H9 (cell line): ENCODE results near the gene IQCE. TPM values are rescaled to one million over a fixed set of nuclear protein-coding genes. Genes with fewer than 3 reads are reported as not detected.

ENCODE experiments used
- DNase-seq: peaks from one replicate; pipeline ENCODE4 v3.0.0-alpha.2; 2017
- H2AFZ ChIP-seq: one replicate; pipeline ENCODE4 v1.6.1; 2013; ENCODE audit warnings: mild to moderate bottlenecking, low read length, control low read depth, moderate library complexity
- H2AK5ac ChIP-seq: 2 replicates; pipeline ENCODE4 v1.6.1; 2013; ENCODE audit warnings: low read length, control low read depth, mixed read lengths; ENCODE audit not compliant: insufficient read length
- H2BK120ac ChIP-seq: one replicate; pipeline ENCODE4 v1.6.1; 2013; ENCODE audit warnings: low read depth, mild to moderate bottlenecking, low read length, control low read depth, inconsistent platforms; ENCODE audit not compliant: poor library complexity, severe bottlenecking
- H2BK12ac ChIP-seq: 2 replicates; pipeline ENCODE4 v1.6.1; 2013; ENCODE audit warnings: low read length, control low read depth, mixed read lengths, low read depth; ENCODE audit not compliant: insufficient read length
- H2BK15ac ChIP-seq: 2 replicates; pipeline ENCODE4 v1.6.1; 2013; ENCODE audit warnings: low read depth, low read length, control low read depth
- H2BK20ac ChIP-seq: one replicate; pipeline ENCODE4 v1.6.1; 2013; ENCODE audit warnings: low read depth, mild to moderate bottlenecking, low read length, control low read depth, inconsistent platforms; ENCODE audit not compliant: poor library complexity, severe bottlenecking
- H2BK5ac ChIP-seq: 2 replicates; pipeline ENCODE4 v1.6.1; 2013; ENCODE audit warnings: low read length, control low read depth, mixed read lengths; ENCODE audit not compliant: insufficient read length
- H3K14ac ChIP-seq: 2 replicates; pipeline ENCODE4 v1.6.1; 2013; ENCODE audit warnings: low read length, control low read depth; ENCODE audit not compliant: insufficient read depth
- H3K18ac ChIP-seq: 2 replicates; pipeline ENCODE4 v1.6.1; 2013; ENCODE audit warnings: low read depth, mild to moderate bottlenecking, mixed read lengths, low read length, control low read depth; ENCODE audit not compliant: insufficient read length
- H3K23ac ChIP-seq: 2 replicates; pipeline ENCODE4 v1.6.1; 2013; ENCODE audit warnings: low read length, control low read depth, mixed read lengths, low read depth; ENCODE audit not compliant: insufficient read length
- H3K23me2 ChIP-seq: 2 replicates; pipeline ENCODE4 v1.6.1; 2013; ENCODE audit warnings: low read depth, mild to moderate bottlenecking, mixed read lengths, low read length, control low read depth; ENCODE audit not compliant: insufficient read length, poor library complexity, severe bottlenecking
- H3K27ac ChIP-seq: 2 replicates; pipeline ENCODE4 v1.5.1; 2013; ENCODE audit warnings: low read length, control low read depth, mixed read lengths, low read depth; ENCODE audit not compliant: insufficient read length
- H3K27me3 ChIP-seq: 2 replicates; pipeline ENCODE4 v1.6.1; 2013; ENCODE audit warnings: low read length, control low read depth, inconsistent platforms; ENCODE audit not compliant: insufficient read depth
- H3K4ac ChIP-seq: 2 replicates; pipeline ENCODE4 v1.6.1; 2013; ENCODE audit warnings: low read depth, mild to moderate bottlenecking, control low read depth, inconsistent platforms, low read length, moderate library complexity
- H3K4me1 ChIP-seq: 2 replicates; pipeline ENCODE4 v1.6.1; 2013; ENCODE audit warnings: low read length, control low read depth, inconsistent platforms; ENCODE audit not compliant: insufficient read depth
- H3K4me2 ChIP-seq: 2 replicates; pipeline ENCODE4 v1.6.1; 2013; ENCODE audit warnings: low read length, control low read depth, mixed read lengths; ENCODE audit not compliant: insufficient read length, insufficient read depth
- H3K56ac ChIP-seq: 2 replicates; pipeline ENCODE4 v1.6.1; 2013; ENCODE audit warnings: low read depth, mild to moderate bottlenecking, mixed read lengths, low read length, control low read depth; ENCODE audit not compliant: insufficient read length
- H3K79me1 ChIP-seq: 2 replicates; pipeline ENCODE4 v1.6.1; 2013; ENCODE audit warnings: low read depth, mild to moderate bottlenecking, moderate library complexity, low read length, control low read depth, inconsistent platforms; ENCODE audit not compliant: insufficient read depth, poor library complexity, severe bottlenecking
- H3K79me2 ChIP-seq: 2 replicates; pipeline ENCODE4 v1.6.1; 2013; ENCODE audit warnings: low read length, control low read depth, inconsistent platforms; ENCODE audit not compliant: insufficient read depth
- H3K9ac ChIP-seq: 2 replicates; pipeline ENCODE4 v1.6.1; 2013; ENCODE audit warnings: low read length, control low read depth, mixed read lengths; ENCODE audit not compliant: insufficient read length; ENCODE audit errors: extremely low read depth
- H3K9me3 ChIP-seq: one replicate; pipeline ENCODE4 v1.6.1; 2013; ENCODE audit warnings: low read depth, low read length, inconsistent platforms; ENCODE audit not compliant: control insufficient read depth
- H3T11ph ChIP-seq: one replicate; pipeline ENCODE4 v1.6.1; 2013; ENCODE audit warnings: mild to moderate bottlenecking, low read length, control low read depth, inconsistent platforms
- H4K20me1 ChIP-seq: one replicate; pipeline ENCODE4 v1.6.1; 2013; ENCODE audit not compliant: control insufficient read depth, insufficient read length, insufficient read depth
- H4K5ac ChIP-seq: 2 replicates; pipeline ENCODE4 v1.6.1; 2013; ENCODE audit warnings: low read depth, mild to moderate bottlenecking, mixed read lengths, low read length, control low read depth; ENCODE audit not compliant: insufficient read length
- H4K8ac ChIP-seq: replicated peaks from 2 replicates; pipeline ENCODE4 v1.6.1; 2013; ENCODE audit warnings: low read length, control low read depth, mixed read lengths, low read depth; ENCODE audit not compliant: insufficient read length
- H4K91ac ChIP-seq: 2 replicates; pipeline ENCODE4 v1.6.1; 2013; ENCODE audit warnings: low read depth, mild to moderate bottlenecking, moderate library complexity, mixed read lengths, low read length, control low read depth; ENCODE audit not compliant: insufficient read length
- H3K27ac Mint-ChIP-seq, 3 experiments: 2 replicates in 2 of 3; 3 replicates in 1 of 3; pipeline ENCODE4 v1.8.0; 2020 to 2021; ENCODE audit warnings: mixed read lengths in 3 of 3, mild to moderate bottlenecking in 1 of 3, moderate library complexity in 1 of 3
- H3K27me3 Mint-ChIP-seq: 2 replicates; pipeline ENCODE4 v1.8.0; 2021; ENCODE audit warnings: low read depth, mild to moderate bottlenecking, moderate library complexity, mixed read lengths
- H3K36me3 Mint-ChIP-seq, 3 experiments: 2 replicates in 2 of 3; 3 replicates in 1 of 3; pipeline ENCODE4 v1.8.0; 2020 to 2021; ENCODE audit warnings: low read depth in 3 of 3, mixed read lengths in 3 of 3; ENCODE audit not compliant: insufficient read depth in 1 of 3
- H3K4me1 Mint-ChIP-seq, 2 experiments: 2 replicates each; pipeline ENCODE4 v1.8.0; 2020; ENCODE audit warnings: mixed read lengths in 2 of 2
- H3K4me3 Mint-ChIP-seq, 2 experiments: 2 replicates in 1 of 2; 3 replicates in 1 of 2; pipeline ENCODE4 v1.8.0; 2020 to 2021; ENCODE audit warnings: mild to moderate bottlenecking in 2 of 2, mixed read lengths in 2 of 2, moderate library complexity in 1 of 2
- H3K9me3 Mint-ChIP-seq, 2 experiments: 2 replicates in 1 of 2; 3 replicates in 1 of 2; pipeline ENCODE4 v1.8.0; 2020; ENCODE audit warnings: mild to moderate bottlenecking in 2 of 2, mixed read lengths in 2 of 2, moderate library complexity in 1 of 2
- WGBS: extraction: QIAGEN DNeasy Blood & Tissue Kit; methylation state at CpG from one replicate; pipeline ENCODE4 v1.1.7; 2013; ENCODE audit warnings: missing lambda C conversion rate, low lambda C conversion rate, mixed read lengths; ENCODE audit not compliant: insufficient read length; ENCODE audit errors: extremely low coverage; 5-methylcytosine and 5-hydroxymethylcytosine counted together
- total RNA-seq: library from RNA; stranded (reverse); gene quantifications from 2 replicates; pipeline ENCODE4 v1.2.1, GENCODE V29; 2021
- TF ChIP-seq, protein P1 (sequence below): fragments of 200-600 bp; sonication (generic); conservative IDR thresholded peaks from 3 replicates; pipeline ENCODE4 v1.8.0; 2021; ENCODE audit warnings: antibody characterized with exemption, mild to moderate bottlenecking

The IQCE gene
- total RNA-seq, 1 experiment from 2014 or later = 7.0 TPM

DNA sequence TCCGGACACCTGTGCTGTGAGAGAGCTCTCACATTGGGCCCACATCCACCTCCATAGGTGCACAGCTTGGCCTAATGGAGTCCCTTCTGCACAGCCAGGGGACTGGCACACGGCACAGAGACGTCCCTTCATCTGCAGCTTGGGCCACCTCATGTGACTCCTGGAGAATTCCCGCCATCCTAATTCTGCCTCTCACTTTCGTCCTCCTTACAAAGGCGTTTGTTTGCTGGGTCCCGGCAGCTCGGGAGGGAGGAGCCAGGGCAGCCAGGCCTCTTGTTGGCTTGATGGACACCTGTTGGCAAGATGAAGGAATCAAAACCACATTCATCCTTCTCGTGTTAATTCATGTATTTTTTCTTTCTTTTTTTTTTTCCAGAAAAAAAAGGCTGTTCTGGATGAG lies 42.3 kb downstream of the IQCE start:
- H3K18ac ChIP-seq = no peak overlapping the region
- H3K4me1 ChIP-seq = no peaks in the 10 kb centered on the region
- H3K27ac ChIP-seq = no peak overlapping the region
- no peaks in the 10 kb centered on the region for H3K27me3 ChIP-seq
- no peak overlapping the region for H2BK5ac ChIP-seq
- peaks cover 4 to 8% (median 5%) of the 10 kb centered on the region in 3 experiments; a peak in 5 of 7 replicates for H3K36me3 Mint-ChIP-seq
- no peak overlapping the region for H2BK120ac ChIP-seq
- no peaks in the 10 kb centered on the region for H3K79me2 ChIP-seq
- no peak overlapping the region for H2BK20ac ChIP-seq
- H2AFZ ChIP-seq = no peak overlapping the region
- H4K5ac ChIP-seq = no peak overlapping the region
- H3K9ac ChIP-seq = no peak overlapping the region
- no peaks in the 10 kb centered on the region for H3K27me3 Mint-ChIP-seq
- H3K27ac Mint-ChIP-seq = no peak overlapping the region
- H3K4me2 ChIP-seq = no peak overlapping the region
- H3K4ac ChIP-seq = no peak overlapping the region
- TF ChIP-seq, protein P1, sequence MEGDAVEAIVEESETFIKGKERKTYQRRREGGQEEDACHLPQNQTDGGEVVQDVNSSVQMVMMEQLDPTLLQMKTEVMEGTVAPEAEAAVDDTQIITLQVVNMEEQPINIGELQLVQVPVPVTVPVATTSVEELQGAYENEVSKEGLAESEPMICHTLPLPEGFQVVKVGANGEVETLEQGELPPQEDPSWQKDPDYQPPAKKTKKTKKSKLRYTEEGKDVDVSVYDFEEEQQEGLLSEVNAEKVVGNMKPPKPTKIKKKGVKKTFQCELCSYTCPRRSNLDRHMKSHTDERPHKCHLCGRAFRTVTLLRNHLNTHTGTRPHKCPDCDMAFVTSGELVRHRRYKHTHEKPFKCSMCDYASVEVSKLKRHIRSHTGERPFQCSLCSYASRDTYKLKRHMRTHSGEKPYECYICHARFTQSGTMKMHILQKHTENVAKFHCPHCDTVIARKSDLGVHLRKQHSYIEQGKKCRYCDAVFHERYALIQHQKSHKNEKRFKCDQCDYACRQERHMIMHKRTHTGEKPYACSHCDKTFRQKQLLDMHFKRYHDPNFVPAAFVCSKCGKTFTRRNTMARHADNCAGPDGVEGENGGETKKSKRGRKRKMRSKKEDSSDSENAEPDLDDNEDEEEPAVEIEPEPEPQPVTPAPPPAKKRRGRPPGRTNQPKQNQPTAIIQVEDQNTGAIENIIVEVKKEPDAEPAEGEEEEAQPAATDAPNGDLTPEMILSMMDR = no peak
- no peak overlapping the region for H3K4me3 Mint-ChIP-seq
- no peaks in the 10 kb centered on the region for H3K4me1 Mint-ChIP-seq
- no peak overlapping the region; the same call in 1 of the 2 replicates for H3K14ac ChIP-seq
- no peak overlapping the region for H2BK15ac ChIP-seq
- no peaks in the 10 kb centered on the region for H3K23me2 ChIP-seq
- no peaks in the 10 kb centered on the region for H3K79me1 ChIP-seq
- H3K9me3 ChIP-seq = no peaks in the 10 kb centered on the region
- no peaks in the 10 kb centered on the region for H4K20me1 ChIP-seq
- H2AK5ac ChIP-seq = no peak overlapping the region
- H4K91ac ChIP-seq = no peak overlapping the region
- H3K23ac ChIP-seq = no peak overlapping the region
- no peak overlapping the region for H4K8ac ChIP-seq
- no peak for DNase-seq
- no peaks in the 10 kb centered on the region for H3K9me3 Mint-ChIP-seq
- no CpG with 5 or more reads among the region's 9 CpGs for WGBS
- no peak overlapping the region for H3K56ac ChIP-seq
- no peak overlapping the region for H3T11ph ChIP-seq
- no peak overlapping the region for H2BK12ac ChIP-seq
